GM13976 (cell line): ENCODE measurements around the gene CHEK1.

Source experiments
- DNase-seq: peaks from one replicate; pipeline ENCODE4 v3.0.0; 2012; ENCODE audit warnings: low spot score
- CTCF ChIP-seq: IDR thresholded peaks from 2 replicates; pipeline ENCODE4 v1.5.1; 2012; ENCODE audit warnings: borderline replicate concordance, mild to moderate bottlenecking; ENCODE audit not compliant: insufficient read depth; ENCODE audit errors: extremely low read depth, missing control alignments, control extremely low read depth
- in situ Hi-C: fragments of 300-500 bp; cut with MboI; formaldehyde crosslinking; loops from one replicate; pipeline ENCODE4 v1.12.0; 2022; ENCODE audit warnings: low sequenced_read_pairs, mixed read lengths, inconsistent platforms; ENCODE audit not compliant: unreplicated experiment

Gene CHEK1

GRCh38 chr11:125600663-125601062, 24.3 kb upstream of the CHEK1 start:
- in situ Hi-C loops = no loop called here
- TF ChIP-seq CTCF = no peak
- DNase-seq = no peak

- TF ChIP-seq CTCF = no peak
- no peak for DNase-seq
- in situ Hi-C loops = no loop called here
Observed at GRCh38 chr11:125603207-125603606, 21.8 kb upstream of the CHEK1 start.

- in situ Hi-C loops = no loop called here
Observed at GRCh38 chr11:125605417-125605816, 19.5 kb upstream of the CHEK1 start.

GRCh38 chr11:125609545-125609944, 15.4 kb upstream of the CHEK1 start:
- DNase-seq = no peak
- TF ChIP-seq CTCF = no peak
- in situ Hi-C loops = no loop called here

More at GRCh38 chr11:125605417-125605816, 19.5 kb upstream of the CHEK1 start:
- DNase-seq = no peak
- TF ChIP-seq CTCF = no peak

GRCh38 chr11:125618383-125618782, 6.6 kb upstream of the CHEK1 start:
- in situ Hi-C loops = no loop called here
- TF ChIP-seq CTCF = no peak
- DNase-seq = no peak

GRCh38 chr11:125621995-125622394, 3.0 kb upstream of the CHEK1 start:
- in situ Hi-C loops = no loop called here
- no peak for DNase-seq

More at GRCh38 chr11:125621995-125622394, 3.0 kb upstream of the CHEK1 start:
- TF ChIP-seq CTCF = no peak
